GM11168 (cell line): ENCODE measurements around the gene CPA4.

Experiments used
- in situ Hi-C: fragments of 300-500 bp; cut with MboI; formaldehyde crosslinking; loops from one replicate; pipeline ENCODE4 v1.12.0; 2022; ENCODE audit warnings: low sequenced_read_pairs; ENCODE audit not compliant: unreplicated experiment

The CPA4 gene

GRCh38 chr7:130361681-130362080 lies 68.7 kb downstream of the CPA4 start:
- in situ Hi-C loops, result no loop called here

GRCh38 chr7:130362251-130362816 lies 69.4 kb downstream of the CPA4 start:
- in situ Hi-C loops, result no loop called here

GRCh38 chr7:130363026-130363847 lies 70.3 kb downstream of the CPA4 start:
- in situ Hi-C loops, result no loop called here

DNA sequence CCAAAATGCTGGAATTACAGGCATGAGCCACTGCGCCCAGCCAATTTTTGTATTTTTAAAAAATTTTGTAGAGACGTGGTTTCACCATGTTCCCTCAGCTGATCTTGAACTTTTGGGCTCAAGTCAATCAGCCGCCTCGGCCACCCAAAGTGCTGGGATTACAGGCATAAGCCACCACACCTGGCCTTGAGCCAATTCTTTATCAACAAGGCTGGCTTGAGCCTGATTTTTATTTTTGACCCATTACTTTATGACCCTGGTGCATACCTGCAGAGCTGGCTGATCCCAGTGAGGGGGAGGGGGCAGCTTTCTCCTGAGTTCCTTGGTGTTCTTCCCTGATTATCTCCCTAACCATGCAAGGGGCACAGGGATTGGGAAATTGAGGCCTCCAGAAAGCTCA lies 71.5 kb downstream of the CPA4 start:
- in situ Hi-C loops, result no loop called here

DNA sequence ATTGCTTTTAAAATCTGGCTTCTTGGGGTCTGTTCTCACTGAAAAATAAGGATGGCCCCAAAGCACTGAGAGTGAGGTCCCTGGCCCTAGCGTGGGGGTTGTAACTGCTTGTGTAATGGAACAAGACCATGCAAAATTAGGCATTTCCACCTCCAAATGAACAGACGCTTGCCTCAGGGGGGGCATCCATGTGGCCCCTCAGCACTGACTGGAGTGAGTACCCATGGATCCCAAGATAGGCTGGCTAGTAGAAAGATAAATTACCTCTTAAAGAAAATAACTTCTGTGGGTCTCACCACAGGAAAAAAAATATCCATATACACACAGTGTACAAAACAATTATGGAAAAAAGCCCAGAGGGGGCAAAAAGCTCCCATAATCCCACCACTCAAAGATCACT lies 72.1 kb downstream of the CPA4 start:
- in situ Hi-C loops, result no loop called here

DNA sequence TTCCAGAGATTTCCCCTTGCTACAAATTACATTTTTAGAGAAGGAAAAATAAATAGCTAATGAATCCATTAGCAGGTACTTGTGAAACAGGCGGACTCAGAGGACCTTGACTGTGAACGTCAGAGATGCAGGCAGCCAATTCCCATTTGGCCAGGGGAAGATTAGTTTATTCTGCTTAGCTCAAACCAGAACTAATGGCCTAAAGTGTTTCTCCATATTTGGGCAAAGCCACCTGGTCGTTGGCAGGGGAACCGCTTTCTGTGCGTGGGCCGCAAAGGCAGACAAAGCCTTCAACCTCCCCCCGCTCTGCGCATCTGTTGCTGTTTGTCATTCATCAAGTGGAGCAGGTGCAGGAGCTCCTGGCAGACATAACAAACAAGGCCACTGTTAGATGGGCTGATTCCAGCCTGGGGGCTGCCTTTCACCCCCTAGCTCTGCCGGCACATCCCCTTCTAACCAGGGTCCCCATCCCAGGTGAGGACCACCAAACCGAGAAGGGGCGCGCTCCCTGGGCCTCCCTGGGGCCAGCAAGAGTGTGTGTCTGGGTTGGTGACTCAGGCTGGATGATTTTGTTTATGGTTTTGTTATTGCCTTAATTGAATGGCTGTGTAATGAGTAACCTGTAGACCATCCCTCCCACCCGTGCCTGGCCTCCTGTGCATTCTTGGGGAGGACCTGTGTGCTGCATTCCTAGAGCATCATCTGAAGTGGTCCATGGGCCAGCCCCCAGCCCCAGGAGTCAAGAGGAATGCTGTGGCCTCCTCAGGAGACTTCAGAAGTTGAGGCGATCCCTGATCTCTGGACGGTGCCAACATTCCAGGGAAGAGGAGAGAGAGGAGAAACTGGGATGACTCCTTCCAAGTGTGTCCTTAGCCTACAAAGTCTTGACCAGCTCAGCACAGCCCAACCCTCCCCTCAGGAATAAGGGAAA lies 72.8 kb downstream of the CPA4 start:
- in situ Hi-C loops, result no loop called here

DNA sequence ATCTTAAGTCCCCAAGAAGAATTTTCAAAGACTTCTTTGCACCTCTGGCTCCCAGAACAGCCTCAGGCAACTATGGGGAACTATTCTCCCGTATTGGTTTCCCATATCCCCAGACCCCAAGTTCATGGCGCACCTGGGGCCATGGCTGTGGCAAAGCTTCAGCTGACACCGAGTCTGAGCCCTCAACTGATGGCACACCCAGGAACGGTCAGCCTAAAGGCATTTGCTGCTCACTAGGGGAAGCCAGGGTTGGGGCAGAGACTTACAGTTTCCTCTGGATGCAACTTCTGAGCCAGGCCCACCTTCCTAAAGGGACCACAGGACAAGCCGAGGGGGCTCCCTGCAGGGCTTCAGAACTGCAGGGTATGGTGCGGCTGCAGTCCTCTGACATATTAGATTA lies 73.6 kb downstream of the CPA4 start:
- in situ Hi-C loops, result no loop called here

DNA sequence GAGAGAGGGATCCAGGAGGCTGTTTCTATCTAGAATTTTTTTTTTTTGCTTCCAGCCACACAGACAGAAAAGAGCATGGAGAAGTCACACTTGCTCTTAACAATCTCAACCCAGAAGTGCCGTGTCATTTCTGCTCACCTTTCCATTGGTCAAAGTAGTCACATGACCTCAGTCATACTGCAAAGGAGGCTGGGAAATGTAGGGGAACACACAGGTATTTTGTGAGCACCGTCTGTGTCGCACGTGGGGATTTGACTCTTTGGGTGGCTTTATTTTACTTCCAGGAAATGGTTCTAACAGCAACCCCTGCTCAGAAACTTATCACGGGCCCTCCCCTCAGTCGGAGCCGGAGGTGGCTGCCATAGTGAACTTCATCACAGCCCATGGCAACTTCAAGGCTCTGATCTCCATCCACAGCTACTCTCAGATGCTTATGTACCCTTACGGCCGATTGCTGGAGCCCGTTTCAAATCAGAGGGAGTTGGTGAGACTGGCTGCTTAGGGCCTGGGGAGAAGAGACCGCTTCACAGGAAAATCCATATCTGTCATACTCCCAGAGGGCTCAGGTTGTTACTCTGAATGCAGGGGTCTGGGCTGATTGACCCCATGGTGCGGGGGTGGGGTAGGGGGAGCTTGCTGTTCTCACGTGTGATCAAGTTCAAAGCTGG lies 74.3 kb downstream of the CPA4 start:
- in situ Hi-C loops, result no loop called here

- in situ Hi-C loops, result no loop called here
These were observed 75.1 kb downstream of the CPA4 start for GRCh38 chr7:130367836-130368746.

DNA sequence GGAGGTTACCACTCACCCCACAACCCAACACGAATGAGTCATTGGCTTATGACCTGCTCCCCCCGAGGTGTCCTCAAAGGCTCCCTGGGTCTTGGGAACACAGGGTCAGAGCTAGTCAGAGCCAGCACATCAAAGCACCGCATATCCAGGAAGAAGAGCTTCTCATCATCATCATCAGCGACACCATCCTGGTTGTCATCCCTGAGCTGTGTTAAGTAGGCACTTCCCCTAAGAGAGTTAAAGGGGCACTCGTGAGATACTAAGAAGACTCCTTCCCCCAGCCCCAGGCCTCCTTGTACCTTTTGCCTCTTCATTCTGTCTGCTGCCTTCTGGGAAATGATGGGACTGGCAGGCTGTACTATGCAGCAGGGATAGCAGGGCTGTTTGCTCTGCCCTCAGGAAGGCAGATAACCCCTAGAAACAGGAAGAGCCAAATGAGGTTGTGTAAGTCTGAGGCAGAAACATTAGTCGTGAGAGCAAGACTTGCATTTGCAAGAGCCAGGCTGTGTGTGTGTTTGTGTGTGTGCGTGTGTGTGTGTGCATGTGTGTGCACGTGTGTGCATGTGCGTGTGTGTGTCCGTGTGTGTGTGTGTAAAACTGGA lies 76.2 kb downstream of the CPA4 start:
- in situ Hi-C loops, result no loop called here

DNA sequence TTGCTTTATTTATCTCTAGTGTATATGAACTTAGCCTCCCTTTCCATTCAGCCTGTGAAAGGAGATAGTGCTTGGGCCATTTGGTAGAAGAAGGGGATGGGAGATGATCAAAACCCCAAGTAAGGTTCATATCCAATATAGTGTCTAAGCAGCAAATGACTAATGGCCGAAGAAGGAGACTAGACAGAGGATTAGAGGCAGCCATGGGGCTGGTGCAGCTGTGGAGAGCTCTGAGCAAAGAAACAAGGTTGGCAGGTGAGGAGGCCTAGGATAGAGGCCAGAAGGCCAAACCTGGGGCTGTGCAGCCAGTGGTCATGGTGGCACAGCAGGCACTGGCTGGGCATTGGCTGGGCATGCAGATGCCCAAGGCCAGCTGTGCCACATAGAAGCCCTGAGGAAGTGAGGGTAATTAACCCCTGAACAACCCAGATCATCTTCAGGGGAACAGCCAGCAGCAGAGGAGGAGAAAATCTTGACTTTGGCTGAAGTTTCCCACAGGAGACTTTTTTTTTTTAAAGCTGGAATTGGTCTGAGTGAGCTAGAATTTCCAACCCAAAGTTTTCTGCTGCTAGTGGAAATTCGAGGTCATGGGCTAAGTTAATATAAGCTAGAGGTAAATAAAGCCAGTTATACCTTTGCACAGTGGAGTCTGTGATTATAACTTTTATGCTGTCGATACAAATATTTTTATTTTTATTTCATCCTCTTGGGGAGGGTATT lies 77.0 kb downstream of the CPA4 start:
- in situ Hi-C loops, result no loop called here

DNA sequence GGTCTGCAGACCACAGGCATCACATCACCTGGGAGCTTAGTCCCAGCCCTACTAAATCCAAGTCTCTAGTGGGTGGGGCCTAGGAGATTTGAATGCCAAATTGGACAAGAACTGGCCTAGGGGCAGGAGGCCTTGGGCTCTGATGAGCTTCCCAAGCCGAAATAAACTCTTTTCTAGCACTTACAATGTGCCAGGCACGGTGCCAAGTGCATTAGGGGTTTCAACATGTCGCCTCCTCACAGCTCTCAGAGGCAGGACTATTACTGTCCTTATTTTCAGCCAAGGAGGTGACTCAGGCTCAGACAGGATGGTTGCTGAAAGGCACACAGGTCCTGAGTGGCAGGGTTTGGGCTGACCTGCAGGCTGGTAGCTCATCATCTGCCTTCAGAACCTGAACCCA lies 78.1 kb downstream of the CPA4 start:
- in situ Hi-C loops, result no loop called here

GRCh38 chr7:130372402-130373165 lies 79.6 kb downstream of the CPA4 start:
- in situ Hi-C loops, result no loop called here
